HG02623 (cell line): ENCODE results near the gene CUL1.

Source experiments
- ATAC-seq: cut with Tn5 transposase; IDR thresholded peaks from one replicate; pipeline ENCODE4 v1.9.1; 2021; ENCODE audit warnings: moderate library complexity; ENCODE audit not compliant: unreplicated experiment

Gene CUL1

GRCh38 chr7:148847815-148848734 is 149.4 kb downstream of the CUL1 start:
- no peak for ATAC-seq

GRCh38 chr7:148849393-148850098 is 150.8 kb downstream of the CUL1 start:
- no peak for ATAC-seq

GRCh38 chr7:148850564-148850963 is 151.9 kb downstream of the CUL1 start:
- ATAC-seq: no peak
